ENCODE results near the gene SLC26A8.

DNA sequence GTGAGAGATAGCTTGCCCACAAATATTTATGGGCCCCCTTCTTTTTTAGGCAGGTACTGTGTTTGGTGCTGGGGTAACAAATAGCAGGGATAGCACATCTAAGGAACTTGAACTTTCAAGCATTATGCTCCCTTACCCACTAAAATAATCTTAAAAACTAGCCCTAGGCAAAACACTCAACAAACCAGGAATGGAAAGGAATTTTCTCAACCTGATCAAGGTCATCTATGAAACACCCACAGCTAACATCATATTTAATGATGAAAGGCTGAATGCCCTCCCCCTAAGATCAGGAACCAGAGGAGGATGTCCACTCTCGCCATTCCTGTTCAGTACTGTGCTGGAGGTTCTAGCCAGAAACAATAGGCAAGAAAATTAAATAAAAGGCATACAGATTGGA is 94.8 kb downstream of the SLC26A8 start:
- TF ChIP-seq, protein P1, sequence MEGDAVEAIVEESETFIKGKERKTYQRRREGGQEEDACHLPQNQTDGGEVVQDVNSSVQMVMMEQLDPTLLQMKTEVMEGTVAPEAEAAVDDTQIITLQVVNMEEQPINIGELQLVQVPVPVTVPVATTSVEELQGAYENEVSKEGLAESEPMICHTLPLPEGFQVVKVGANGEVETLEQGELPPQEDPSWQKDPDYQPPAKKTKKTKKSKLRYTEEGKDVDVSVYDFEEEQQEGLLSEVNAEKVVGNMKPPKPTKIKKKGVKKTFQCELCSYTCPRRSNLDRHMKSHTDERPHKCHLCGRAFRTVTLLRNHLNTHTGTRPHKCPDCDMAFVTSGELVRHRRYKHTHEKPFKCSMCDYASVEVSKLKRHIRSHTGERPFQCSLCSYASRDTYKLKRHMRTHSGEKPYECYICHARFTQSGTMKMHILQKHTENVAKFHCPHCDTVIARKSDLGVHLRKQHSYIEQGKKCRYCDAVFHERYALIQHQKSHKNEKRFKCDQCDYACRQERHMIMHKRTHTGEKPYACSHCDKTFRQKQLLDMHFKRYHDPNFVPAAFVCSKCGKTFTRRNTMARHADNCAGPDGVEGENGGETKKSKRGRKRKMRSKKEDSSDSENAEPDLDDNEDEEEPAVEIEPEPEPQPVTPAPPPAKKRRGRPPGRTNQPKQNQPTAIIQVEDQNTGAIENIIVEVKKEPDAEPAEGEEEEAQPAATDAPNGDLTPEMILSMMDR (IDR thresholded peaks at IDR 0.05): no peak
- TF ChIP-seq POLR2A (IDR thresholded peaks at IDR 0.05): no peak

Measured in prostate gland (tissue), 2 donors.